Astrocyte of the spinal cord (primary cell): ENCODE data around the gene TRAF6.

Source experiments
- DNase-seq: peaks from one replicate; pipeline ENCODE4 v3.0.0; 2011; ENCODE audit warnings: low read depth, low spot score
- H3K4me3 ChIP-seq: 2 replicates; pipeline ENCODE4 v1.5.1; 2011; ENCODE audit warnings: low read depth, mild to moderate bottlenecking, low read length, moderate library complexity
- CTCF ChIP-seq: IDR thresholded peaks from 2 replicates; pipeline ENCODE4 v1.5.1; 2012; ENCODE audit warnings: low read depth, mild to moderate bottlenecking, low read length, inconsistent platforms
- in situ Hi-C: cut with HindIII; loops from 2 replicates; pipeline ENCODE4 v1.10.0; 2017; ENCODE audit warnings: low sequenced_read_pairs

Gene TRAF6

GRCh38 chr11:36451681-36452080, 58.4 kb downstream of the TRAF6 start:
- no peak for TF ChIP-seq CTCF
- in situ Hi-C loops = no loop called here
- no peak for DNase-seq
- no peak overlapping the region for H3K4me3 ChIP-seq

DNA sequence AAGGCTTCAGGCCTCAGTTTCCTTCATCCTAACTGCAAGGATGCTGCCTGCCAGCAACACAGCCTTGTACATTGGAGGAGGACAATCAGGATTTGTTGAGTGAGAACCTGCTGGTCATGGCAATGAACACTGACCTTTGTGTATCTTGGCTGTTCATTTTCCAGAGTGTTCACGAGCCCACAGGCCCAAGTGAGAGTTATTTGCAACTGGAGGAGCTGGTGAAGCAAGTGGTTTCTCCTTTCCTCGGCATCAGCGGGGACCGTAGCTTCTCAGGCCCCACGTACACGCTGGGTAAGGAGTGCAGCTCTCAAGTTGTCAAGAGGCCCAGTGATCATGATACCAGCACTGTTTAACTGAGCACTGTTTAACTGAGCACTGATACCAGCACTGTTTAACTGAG, 59.0 kb downstream of the TRAF6 start:
- H3K4me3 ChIP-seq = no peak overlapping the region
- in situ Hi-C loops = no loop called here
- TF ChIP-seq CTCF = no peak
- no peak for DNase-seq

GRCh38 chr11:36450110-36450572, 59.9 kb downstream of the TRAF6 start:
- no peak overlapping the region for H3K4me3 ChIP-seq
- DNase-seq = no peak
- in situ Hi-C loops = no loop called here
- no peak for TF ChIP-seq CTCF

DNA sequence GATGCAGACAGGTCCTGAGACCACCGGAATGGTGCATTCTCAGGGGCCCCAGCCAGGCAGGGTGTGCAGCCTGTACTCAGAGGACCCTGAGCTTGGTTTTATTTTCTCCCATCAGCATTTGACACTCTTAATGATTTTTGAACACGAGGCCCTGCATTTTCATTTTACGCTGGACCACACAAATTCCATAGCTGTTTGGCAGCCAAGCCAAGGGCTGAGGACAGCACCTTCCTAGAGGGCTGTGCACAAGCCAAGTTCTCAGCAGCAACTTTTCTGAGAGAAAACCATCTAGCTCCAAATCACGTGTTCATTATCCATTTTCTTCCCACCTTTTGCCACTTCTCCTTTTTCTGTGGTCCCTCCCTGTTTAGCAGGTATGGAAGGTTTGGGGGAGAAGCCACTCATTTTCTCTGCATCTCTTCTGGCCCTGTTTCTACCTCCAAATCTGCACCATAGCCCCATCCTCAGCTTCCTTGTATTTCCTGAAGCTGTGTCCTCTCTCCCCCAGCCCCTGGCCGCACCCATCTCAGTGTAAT, 60.4 kb downstream of the TRAF6 start:
- H3K4me3 ChIP-seq = no peak overlapping the region
- TF ChIP-seq CTCF = no peak
- in situ Hi-C loops = no loop called here
- peak; percentile 35 for DNase-seq

DNA sequence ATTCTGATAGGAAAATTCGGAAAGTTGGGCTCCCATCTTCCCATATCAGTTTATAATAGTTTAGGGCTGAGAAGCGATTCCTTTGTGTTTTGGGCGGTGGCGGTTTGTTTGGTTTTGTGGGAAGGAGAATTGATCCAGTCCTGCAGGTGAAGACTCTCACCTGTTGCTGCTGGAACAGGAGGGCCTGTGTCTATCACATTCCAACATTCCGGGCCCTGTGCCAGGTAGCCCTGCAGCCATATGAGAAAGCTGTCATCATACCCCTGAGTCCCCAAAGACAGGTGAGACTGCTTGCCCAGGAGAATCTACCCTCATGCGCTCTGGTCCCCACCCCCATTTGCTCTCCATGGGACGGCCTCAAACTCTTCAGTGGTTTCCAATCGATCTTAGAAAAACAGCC, 62.1 kb downstream of the TRAF6 start:
- DNase-seq = no peak
- no peak for TF ChIP-seq CTCF
- in situ Hi-C loops = no loop called here
- no peak overlapping the region for H3K4me3 ChIP-seq

GRCh38 chr11:36447514-36447913, 62.6 kb downstream of the TRAF6 start:
- no peak for DNase-seq
- TF ChIP-seq CTCF = no peak
- in situ Hi-C loops = no loop called here
- H3K4me3 ChIP-seq = no peak overlapping the region

GRCh38 chr11:36446135-36446534, 63.9 kb downstream of the TRAF6 start:
- DNase-seq = no peak
- in situ Hi-C loops = no loop called here
- no peak for TF ChIP-seq CTCF
- no peak overlapping the region for H3K4me3 ChIP-seq
